Spleen (tissue), 7 donors: ENCODE measurements around the gene SULT1A2.

Source experiments
- CTCF ChIP-seq, 11 experiments: fragments of 200-600 bp in 7 of 11; fragments of 450-650 bp in 4 of 11; sonication (generic) in 4 of 11; IDR thresholded peaks in 8 of 11; conservative IDR thresholded peaks in 3 of 11; 1 replicate in 7 of 11; 2 replicates in 4 of 11; pipeline versions ENCODE4 v1.4.0 to v1.8.0; 2016 to 2021; ENCODE audit warnings: antibody characterized with exemption in 11 of 11, inconsistent platforms in 4 of 11, mild to moderate bottlenecking in 1 of 11
- POLR2A ChIP-seq, 3 donors: fragments of 450-650 bp; IDR thresholded peaks; one replicate each; pipeline ENCODE4 v1.5.1; 2017; ENCODE audit warnings: antibody characterized with exemption in 3 of 3, mild to moderate bottlenecking in 1 of 3
- donor health status: DM: no; HTN: no; CAD: no; lungs with moderate emphysema.
- donor health status: DM: no; HTN: no; CAD: no.
- donor health status: DM: no; HTN: no; CAD: no.

- TF ChIP-seq CTCF (IDR thresholded peaks at IDR 0.05 in 8 of 11, conservative IDR thresholded peaks at IDR 0.05 in 3 of 11) (no peak), POLR2A (IDR thresholded peaks at IDR 0.05) (no peak)
Measured at GRCh38 chr16:28563218-28563617, 33.6 kb downstream of the SULT1A2 start.
